Measurements from ENCODE around the gene RPL29.

RPL29 gene

DNA sequence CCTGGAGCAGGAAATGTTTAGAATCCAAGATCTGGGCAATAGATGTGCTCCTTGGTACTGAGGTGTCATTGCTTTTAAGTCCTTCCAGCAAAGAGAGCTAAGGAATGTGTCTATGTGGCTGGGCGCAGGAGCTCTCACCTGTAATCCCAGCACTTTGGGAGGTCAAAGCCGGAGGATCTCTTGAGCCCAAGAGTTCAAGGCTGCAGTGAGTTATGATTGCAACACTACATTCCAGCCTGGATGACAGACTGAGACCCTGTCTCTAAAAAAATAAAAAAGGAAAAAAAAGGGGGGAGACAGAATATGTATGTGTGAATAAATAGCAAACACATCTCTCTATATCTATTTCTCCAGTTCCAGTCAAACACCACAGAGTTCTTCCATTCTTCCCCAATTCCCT lies 44.8 kb downstream of the RPL29 start:
- no peak for TF ChIP-seq CTCF (conservative IDR thresholded peaks at IDR 0.05; ENCODE audit: low read depth, low read length)
- no peak overlapping the region for H3K4me3 ChIP-seq (ENCODE audit: low read length)
- no peak for DNase-seq (ENCODE audit: low read depth)

- no peak for DNase-seq (ENCODE audit: low read depth)
- H3K4me3 ChIP-seq (ENCODE audit: low read length) = no peak overlapping the region
- TF ChIP-seq CTCF (conservative IDR thresholded peaks at IDR 0.05; ENCODE audit: low read depth, low read length) = no peak
These were observed 46.6 kb downstream of the RPL29 start for GRCh38 chr3:51949121-51949520.

GRCh38 chr3:51948016-51948580 lies 47.6 kb downstream of the RPL29 start:
- no peak for TF ChIP-seq CTCF (conservative IDR thresholded peaks at IDR 0.05; ENCODE audit: low read depth, low read length)
- no peak overlapping the region for H3K4me3 ChIP-seq (ENCODE audit: low read length)
- DNase-seq (ENCODE audit: low read depth) = no peak

- no peak for TF ChIP-seq CTCF (conservative IDR thresholded peaks at IDR 0.05; ENCODE audit: low read depth, low read length)
- no peak for DNase-seq (ENCODE audit: low read depth)
- H3K4me3 ChIP-seq (ENCODE audit: low read length) = no peak overlapping the region
These were observed 48.3 kb downstream of the RPL29 start for GRCh38 chr3:51947215-51947900.

GRCh38 chr3:51946796-51947195 lies 48.9 kb downstream of the RPL29 start:
- no peak for TF ChIP-seq CTCF (conservative IDR thresholded peaks at IDR 0.05; ENCODE audit: low read depth, low read length)
- DNase-seq (ENCODE audit: low read depth) = no peak
- H3K4me3 ChIP-seq (ENCODE audit: low read length) = no peak overlapping the region

GRCh38 chr3:51945926-51946705 lies 49.6 kb downstream of the RPL29 start:
- no peak for TF ChIP-seq CTCF (conservative IDR thresholded peaks at IDR 0.05; ENCODE audit: low read depth, low read length)
- DNase-seq (ENCODE audit: low read depth) = no peak

More at GRCh38 chr3:51945926-51946705, 49.6 kb downstream of the RPL29 start:
- no peak overlapping the region for H3K4me3 ChIP-seq (ENCODE audit: low read length)
